ENCODE measurements around the gene EXOC3.

EXOC3 gene

GRCh38 chr5:439636-440035, 3.3 kb upstream of the EXOC3 start:
- no peak for DNase-seq (ENCODE audit: low read depth)

- no peak for DNase-seq (ENCODE audit: low read depth)
These were observed 2.4 kb upstream of the EXOC3 start for GRCh38 chr5:440401-441201.

GRCh38 chr5:441996-442334, 1.0 kb upstream of the EXOC3 start:
- no peak for DNase-seq (ENCODE audit: low read depth)

GRCh38 chr5:443239-444151, 519 bp downstream of the EXOC3 start:
- DNase-seq (ENCODE audit: low read depth), result no peak

- no peak for DNase-seq (ENCODE audit: low read depth)
These were observed 1.2 kb downstream of the EXOC3 start for GRCh38 chr5:444226-444625.

- DNase-seq (ENCODE audit: low read depth), result no peak
These were observed 2.6 kb downstream of the EXOC3 start for GRCh38 chr5:445591-445990.

- no peak for DNase-seq (ENCODE audit: low read depth)
These were observed 3.3 kb downstream of the EXOC3 start for GRCh38 chr5:446066-446882.

- DNase-seq (ENCODE audit: low read depth), result no peak
These were observed 3.9 kb downstream of the EXOC3 start for GRCh38 chr5:446883-447263.

- no peak for DNase-seq (ENCODE audit: low read depth)
These were observed 4.5 kb downstream of the EXOC3 start for GRCh38 chr5:447501-447900.

GRCh38 chr5:448061-448765, 5.2 kb downstream of the EXOC3 start:
- DNase-seq (ENCODE audit: low read depth), result no peak

GRCh38 chr5:448766-449090, 5.8 kb downstream of the EXOC3 start:
- no peak for DNase-seq (ENCODE audit: low read depth)

GRCh38 chr5:449151-449550, 6.2 kb downstream of the EXOC3 start:
- no peak for DNase-seq (ENCODE audit: low read depth)

- DNase-seq (ENCODE audit: low read depth), result no peak
These were observed 8.8 kb downstream of the EXOC3 start for GRCh38 chr5:451587-452458.

- DNase-seq (ENCODE audit: low read depth), result no peak
These were observed 10.2 kb downstream of the EXOC3 start for GRCh38 chr5:452978-453710.

GRCh38 chr5:453725-454481, 10.9 kb downstream of the EXOC3 start:
- DNase-seq (ENCODE audit: low read depth), result no peak

- DNase-seq (ENCODE audit: low read depth), result no peak
These were observed 12.0 kb downstream of the EXOC3 start for GRCh38 chr5:454936-455335.

GRCh38 chr5:455806-456205, 12.8 kb downstream of the EXOC3 start:
- DNase-seq (ENCODE audit: low read depth), result no peak

- DNase-seq (ENCODE audit: low read depth), result no peak
These were observed 13.6 kb downstream of the EXOC3 start for GRCh38 chr5:456351-457194.

All from GM04504 (cell line).